ENCODE measurements around the gene ITGA3. TPM values are rescaled to one million over a fixed set of nuclear protein-coding genes. Genes with fewer than 3 reads are reported as not detected.

ITGA3 gene
- total and polyA plus RNA-seq, 4 donors, result 23.4 to 34.4 (median 25.9) TPM

- no peaks in the 10 kb centered on the region for H3K27me3 ChIP-seq (ENCODE audit: control insufficient read depth, insufficient read depth, low read length)
- peaks cover 26% of the 10 kb centered on the region for H3K4me1 ChIP-seq (ENCODE audit: control insufficient read depth, insufficient read depth, low read length)
- no peak overlapping the region for H3K4me3 ChIP-seq (ENCODE audit: low read depth, low read length)
- H3K36me3 ChIP-seq (ENCODE audit: control insufficient read depth, insufficient read depth, low read length), result peaks cover 23% of the 10 kb centered on the region
- H3K27ac ChIP-seq (ENCODE audit: low read depth, low read length), result no peak overlapping the region
- WGBS (ENCODE audit: insufficient coverage), result 74% methylated on average over 13 of the region's 20 CpGs
- H3K9me3 ChIP-seq (ENCODE audit: control insufficient read depth, insufficient read depth, low read length), result no peaks in the 10 kb centered on the region
- DNase-seq (ENCODE audit: low read depth in 4 of 6, low spot score in 6 of 6), result no peak
Observed at GRCh38 chr17:50064253-50065001, 8.5 kb downstream of the ITGA3 start.

GRCh38 chr17:50065056-50065455 is 9.1 kb downstream of the ITGA3 start:
- Histone ChIP-seq H3K4me3 (ENCODE audit: low read depth, low read length) (no peak overlapping the region), H3K36me3 (ENCODE audit: control insufficient read depth, insufficient read depth, low read length) (peaks cover 23% of the 10 kb centered on the region), H3K27ac (ENCODE audit: low read depth, low read length) (no peak overlapping the region), H3K9me3 (ENCODE audit: control insufficient read depth, insufficient read depth, low read length) (no peaks in the 10 kb centered on the region), H3K4me1 (ENCODE audit: control insufficient read depth, insufficient read depth, low read length) (peaks cover 24% of the 10 kb centered on the region), H3K27me3 (ENCODE audit: control insufficient read depth, insufficient read depth, low read length) (no peaks in the 10 kb centered on the region)
- WGBS (ENCODE audit: insufficient coverage), result 88% methylated on average over 2 of the region's 3 CpGs
- DNase-seq (ENCODE audit: low read depth in 4 of 6, low spot score in 6 of 6), result no peak

- DNase-seq (ENCODE audit: low read depth in 4 of 6, low spot score in 6 of 6), result no peak
- no peaks in the 10 kb centered on the region for H3K9me3 ChIP-seq (ENCODE audit: control insufficient read depth, insufficient read depth, low read length)
- H3K27me3 ChIP-seq (ENCODE audit: control insufficient read depth, insufficient read depth, low read length), result no peaks in the 10 kb centered on the region
- H3K36me3 ChIP-seq (ENCODE audit: control insufficient read depth, insufficient read depth, low read length), result peaks cover 33% of the 10 kb centered on the region
- H3K4me1 ChIP-seq (ENCODE audit: control insufficient read depth, insufficient read depth, low read length), result peaks cover 8% of the 10 kb centered on the region
- WGBS (ENCODE audit: insufficient coverage), result 100% methylated on average over 2 of the region's 2 CpGs
- H3K4me3 ChIP-seq (ENCODE audit: low read depth, low read length), result no peak overlapping the region
- H3K27ac ChIP-seq (ENCODE audit: low read depth, low read length), result no peak overlapping the region
Observed at GRCh38 chr17:50066995-50067394, 11.1 kb downstream of the ITGA3 start.

GRCh38 chr17:50067996-50068395 is 12.1 kb downstream of the ITGA3 start:
- no peak overlapping the region for H3K4me3 ChIP-seq (ENCODE audit: low read depth, low read length)
- peaks cover 31% of the 10 kb centered on the region for H3K36me3 ChIP-seq (ENCODE audit: control insufficient read depth, insufficient read depth, low read length)
- 92% methylated on average over 7 of the region's 13 CpGs for WGBS (ENCODE audit: insufficient coverage)
- no peaks in the 10 kb centered on the region for H3K9me3 ChIP-seq (ENCODE audit: control insufficient read depth, insufficient read depth, low read length)
- DNase-seq (ENCODE audit: low read depth in 4 of 6, low spot score in 6 of 6), result no peak
- H3K27ac ChIP-seq (ENCODE audit: low read depth, low read length), result no peak overlapping the region
- no peaks in the 10 kb centered on the region for H3K27me3 ChIP-seq (ENCODE audit: control insufficient read depth, insufficient read depth, low read length)
- no peaks in the 10 kb centered on the region for H3K4me1 ChIP-seq (ENCODE audit: control insufficient read depth, insufficient read depth, low read length)

GRCh38 chr17:50070908-50071680 is 15.2 kb downstream of the ITGA3 start:
- Histone ChIP-seq H3K4me1 (ENCODE audit: control insufficient read depth, insufficient read depth, low read length) (no peaks in the 10 kb centered on the region), H3K27ac (ENCODE audit: low read depth, low read length) (no peak overlapping the region), H3K27me3 (ENCODE audit: control insufficient read depth, insufficient read depth, low read length) (no peaks in the 10 kb centered on the region), H3K9me3 (ENCODE audit: control insufficient read depth, insufficient read depth, low read length) (no peaks in the 10 kb centered on the region), H3K4me3 (ENCODE audit: low read depth, low read length) (no peak overlapping the region), H3K36me3 (ENCODE audit: control insufficient read depth, insufficient read depth, low read length) (peaks cover 37% of the 10 kb centered on the region)
- DNase-seq (ENCODE audit: low read depth in 4 of 6, low spot score in 6 of 6), result no peak
- WGBS (ENCODE audit: insufficient coverage), result 87% methylated on average over 15 of the region's 16 CpGs

- peaks cover under 1% of the 10 kb centered on the region for H3K27me3 ChIP-seq (ENCODE audit: control insufficient read depth, insufficient read depth, low read length)
- H3K4me3 ChIP-seq (ENCODE audit: low read depth, low read length), result no peak overlapping the region
- no peak overlapping the region for H3K27ac ChIP-seq (ENCODE audit: low read depth, low read length)
- no peak for DNase-seq (ENCODE audit: low read depth in 4 of 6, low spot score in 6 of 6)
- H3K4me1 ChIP-seq (ENCODE audit: control insufficient read depth, insufficient read depth, low read length), result peaks cover 3% of the 10 kb centered on the region
- H3K9me3 ChIP-seq (ENCODE audit: control insufficient read depth, insufficient read depth, low read length), result no peaks in the 10 kb centered on the region
- WGBS (ENCODE audit: insufficient coverage), result 84% methylated on average over 3 of the region's 6 CpGs
- peaks cover 43% of the 10 kb centered on the region for H3K36me3 ChIP-seq (ENCODE audit: control insufficient read depth, insufficient read depth, low read length)
Observed at GRCh38 chr17:50071692-50072091, 15.8 kb downstream of the ITGA3 start.

- H3K36me3 ChIP-seq (ENCODE audit: control insufficient read depth, insufficient read depth, low read length), result peaks cover 47% of the 10 kb centered on the region
- 73% methylated on average over 3 of the region's 3 CpGs for WGBS (ENCODE audit: insufficient coverage)
- no peak for DNase-seq (ENCODE audit: low read depth in 4 of 6, low spot score in 6 of 6)
Observed at GRCh38 chr17:50072130-50072529, 16.2 kb downstream of the ITGA3 start.

GRCh38 chr17:50072925-50073324 is 17.0 kb downstream of the ITGA3 start:
- H3K9me3 ChIP-seq (ENCODE audit: control insufficient read depth, insufficient read depth, low read length), result no peaks in the 10 kb centered on the region
- H3K27ac ChIP-seq (ENCODE audit: low read depth, low read length), result no peak overlapping the region
- H3K27me3 ChIP-seq (ENCODE audit: control insufficient read depth, insufficient read depth, low read length), result peaks cover 6% of the 10 kb centered on the region
- WGBS (ENCODE audit: insufficient coverage), result 88% methylated on average over 1 of the region's 1 CpG
- no peak for DNase-seq (ENCODE audit: low read depth in 4 of 6, low spot score in 6 of 6)
- H3K4me3 ChIP-seq (ENCODE audit: low read depth, low read length), result no peak overlapping the region
- H3K4me1 ChIP-seq (ENCODE audit: control insufficient read depth, insufficient read depth, low read length), result peaks cover 9% of the 10 kb centered on the region
- H3K36me3 ChIP-seq (ENCODE audit: control insufficient read depth, insufficient read depth, low read length), result peaks cover 53% of the 10 kb centered on the region

More at GRCh38 chr17:50072130-50072529, 16.2 kb downstream of the ITGA3 start:
- no peak overlapping the region for H3K4me3 ChIP-seq (ENCODE audit: low read depth, low read length)
- H3K27me3 ChIP-seq (ENCODE audit: control insufficient read depth, insufficient read depth, low read length), result peaks cover 5% of the 10 kb centered on the region
- H3K27ac ChIP-seq (ENCODE audit: low read depth, low read length), result no peak overlapping the region
- H3K4me1 ChIP-seq (ENCODE audit: control insufficient read depth, insufficient read depth, low read length), result peaks cover 8% of the 10 kb centered on the region
- no peaks in the 10 kb centered on the region for H3K9me3 ChIP-seq (ENCODE audit: control insufficient read depth, insufficient read depth, low read length)

GRCh38 chr17:50074227-50074626 is 18.3 kb downstream of the ITGA3 start:
- H3K27me3 ChIP-seq (ENCODE audit: control insufficient read depth, insufficient read depth, low read length), result peaks cover 6% of the 10 kb centered on the region
- no peaks in the 10 kb centered on the region for H3K9me3 ChIP-seq (ENCODE audit: control insufficient read depth, insufficient read depth, low read length)
- no peak overlapping the region for H3K27ac ChIP-seq (ENCODE audit: low read depth, low read length)
- 100% methylated on average over 2 of the region's 6 CpGs for WGBS (ENCODE audit: insufficient coverage)
- no peak overlapping the region for H3K4me3 ChIP-seq (ENCODE audit: low read depth, low read length)
- peaks cover 60% of the 10 kb centered on the region for H3K36me3 ChIP-seq (ENCODE audit: control insufficient read depth, insufficient read depth, low read length)
- DNase-seq (ENCODE audit: low read depth in 4 of 6, low spot score in 6 of 6), result no peak
- peaks cover 9% of the 10 kb centered on the region for H3K4me1 ChIP-seq (ENCODE audit: control insufficient read depth, insufficient read depth, low read length)

All from spinal cord (tissue), 10 donors.